ENCODE measurements around the gene KIAA1328. TPM values are rescaled to one million over a fixed set of nuclear protein-coding genes. Genes with fewer than 3 reads are reported as not detected.

Gene KIAA1328
- total RNA-seq, 1 experiment from 2014 or later, result 6.2 TPM

DNA sequence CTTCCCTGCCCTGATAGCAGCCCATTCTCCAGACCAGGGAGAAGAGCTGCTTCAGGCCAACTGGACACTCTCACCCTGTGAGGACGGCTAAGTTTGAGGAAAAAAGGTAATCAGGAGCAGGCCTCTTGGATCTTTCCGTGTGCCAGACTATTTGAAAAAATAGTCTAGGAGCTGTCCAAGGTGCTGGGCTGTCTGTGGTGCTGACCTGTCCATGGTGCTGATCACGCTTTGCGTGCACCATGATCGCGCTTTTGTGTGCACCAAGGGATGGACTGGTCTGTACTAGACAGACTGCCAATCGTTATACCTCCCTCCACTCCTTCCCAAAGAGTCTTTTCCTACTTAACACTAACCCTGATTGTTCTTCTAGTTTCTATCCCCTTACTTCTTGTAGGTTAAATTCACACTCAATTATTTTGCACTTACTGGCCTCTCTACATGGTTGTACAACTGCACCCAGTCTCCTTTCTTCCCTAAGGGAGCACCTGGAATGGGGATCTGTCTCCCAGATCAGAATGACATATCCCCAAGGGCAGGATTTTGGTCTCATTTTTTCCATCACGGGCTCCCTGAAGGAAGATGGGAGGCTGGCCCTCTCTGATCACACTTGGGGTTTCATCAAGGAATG lies 441.2 kb downstream of the KIAA1328 start:
- DNase-seq (ENCODE audit: low read depth, low spot score) (no peak), ATAC-seq (no peak)
- H3K27me3 ChIP-seq (ENCODE audit: control insufficient read depth, insufficient read depth, low read length), result no peaks in the 10 kb centered on the region
- no peaks in the 10 kb centered on the region for H3K4me1 ChIP-seq (ENCODE audit: control insufficient read depth, insufficient read depth, low read length)
- H3K27ac ChIP-seq (ENCODE audit: low read length), result no peak overlapping the region
- in situ Hi-C loops (cut with HindIII; ENCODE audit: low pct_unique_long_range_greater_than_20kb, low sequenced_read_pairs) (no loop called here), intact Hi-C loops (cut with micrococcal nuclease; ENCODE audit: unreplicated experiment) (no loop called here)
- no peaks in the 10 kb centered on the region for H3K36me3 ChIP-seq (ENCODE audit: control insufficient read depth, insufficient read depth, low read length)
- TF ChIP-seq, protein P1, sequence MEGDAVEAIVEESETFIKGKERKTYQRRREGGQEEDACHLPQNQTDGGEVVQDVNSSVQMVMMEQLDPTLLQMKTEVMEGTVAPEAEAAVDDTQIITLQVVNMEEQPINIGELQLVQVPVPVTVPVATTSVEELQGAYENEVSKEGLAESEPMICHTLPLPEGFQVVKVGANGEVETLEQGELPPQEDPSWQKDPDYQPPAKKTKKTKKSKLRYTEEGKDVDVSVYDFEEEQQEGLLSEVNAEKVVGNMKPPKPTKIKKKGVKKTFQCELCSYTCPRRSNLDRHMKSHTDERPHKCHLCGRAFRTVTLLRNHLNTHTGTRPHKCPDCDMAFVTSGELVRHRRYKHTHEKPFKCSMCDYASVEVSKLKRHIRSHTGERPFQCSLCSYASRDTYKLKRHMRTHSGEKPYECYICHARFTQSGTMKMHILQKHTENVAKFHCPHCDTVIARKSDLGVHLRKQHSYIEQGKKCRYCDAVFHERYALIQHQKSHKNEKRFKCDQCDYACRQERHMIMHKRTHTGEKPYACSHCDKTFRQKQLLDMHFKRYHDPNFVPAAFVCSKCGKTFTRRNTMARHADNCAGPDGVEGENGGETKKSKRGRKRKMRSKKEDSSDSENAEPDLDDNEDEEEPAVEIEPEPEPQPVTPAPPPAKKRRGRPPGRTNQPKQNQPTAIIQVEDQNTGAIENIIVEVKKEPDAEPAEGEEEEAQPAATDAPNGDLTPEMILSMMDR (IDR thresholded peaks at IDR 0.05), result no peak
- TF ChIP-seq POLR2AphosphoS5 (IDR thresholded peaks at IDR 0.05; ENCODE audit: low read depth, low read length) (no peak), TCF7L2 (IDR thresholded peaks at IDR 0.05; ENCODE audit: low read depth, low read length) (no peak), SIN3A (IDR thresholded peaks at IDR 0.05; ENCODE audit: borderline replicate concordance, insufficient read depth, low read depth, low read length) (no peak)
- TF ChIP-seq, protein P2, sequence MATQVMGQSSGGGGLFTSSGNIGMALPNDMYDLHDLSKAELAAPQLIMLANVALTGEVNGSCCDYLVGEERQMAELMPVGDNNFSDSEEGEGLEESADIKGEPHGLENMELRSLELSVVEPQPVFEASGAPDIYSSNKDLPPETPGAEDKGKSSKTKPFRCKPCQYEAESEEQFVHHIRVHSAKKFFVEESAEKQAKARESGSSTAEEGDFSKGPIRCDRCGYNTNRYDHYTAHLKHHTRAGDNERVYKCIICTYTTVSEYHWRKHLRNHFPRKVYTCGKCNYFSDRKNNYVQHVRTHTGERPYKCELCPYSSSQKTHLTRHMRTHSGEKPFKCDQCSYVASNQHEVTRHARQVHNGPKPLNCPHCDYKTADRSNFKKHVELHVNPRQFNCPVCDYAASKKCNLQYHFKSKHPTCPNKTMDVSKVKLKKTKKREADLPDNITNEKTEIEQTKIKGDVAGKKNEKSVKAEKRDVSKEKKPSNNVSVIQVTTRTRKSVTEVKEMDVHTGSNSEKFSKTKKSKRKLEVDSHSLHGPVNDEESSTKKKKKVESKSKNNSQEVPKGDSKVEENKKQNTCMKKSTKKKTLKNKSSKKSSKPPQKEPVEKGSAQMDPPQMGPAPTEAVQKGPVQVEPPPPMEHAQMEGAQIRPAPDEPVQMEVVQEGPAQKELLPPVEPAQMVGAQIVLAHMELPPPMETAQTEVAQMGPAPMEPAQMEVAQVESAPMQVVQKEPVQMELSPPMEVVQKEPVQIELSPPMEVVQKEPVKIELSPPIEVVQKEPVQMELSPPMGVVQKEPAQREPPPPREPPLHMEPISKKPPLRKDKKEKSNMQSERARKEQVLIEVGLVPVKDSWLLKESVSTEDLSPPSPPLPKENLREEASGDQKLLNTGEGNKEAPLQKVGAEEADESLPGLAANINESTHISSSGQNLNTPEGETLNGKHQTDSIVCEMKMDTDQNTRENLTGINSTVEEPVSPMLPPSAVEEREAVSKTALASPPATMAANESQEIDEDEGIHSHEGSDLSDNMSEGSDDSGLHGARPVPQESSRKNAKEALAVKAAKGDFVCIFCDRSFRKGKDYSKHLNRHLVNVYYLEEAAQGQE (IDR thresholded peaks at IDR 0.05; ENCODE audit: insufficient read depth in 1 of 2, low read depth in 2 of 2, low read length in 1 of 2), result peak; percentile 99 to 100
- no TSS peak for BruUV-seq (replicated peaks)
- no peaks in the 10 kb centered on the region for H3K9me3 ChIP-seq (ENCODE audit: control insufficient read depth, insufficient read depth, low read depth, low read length)
- CTCF ChIA-PET, result no interaction called here
- no peak overlapping the region for H3K4me3 ChIP-seq (ENCODE audit: low read depth in 2 of 2, low read length in 2 of 2)
- POLR2A ChIA-PET, result no interaction called here

DNA sequence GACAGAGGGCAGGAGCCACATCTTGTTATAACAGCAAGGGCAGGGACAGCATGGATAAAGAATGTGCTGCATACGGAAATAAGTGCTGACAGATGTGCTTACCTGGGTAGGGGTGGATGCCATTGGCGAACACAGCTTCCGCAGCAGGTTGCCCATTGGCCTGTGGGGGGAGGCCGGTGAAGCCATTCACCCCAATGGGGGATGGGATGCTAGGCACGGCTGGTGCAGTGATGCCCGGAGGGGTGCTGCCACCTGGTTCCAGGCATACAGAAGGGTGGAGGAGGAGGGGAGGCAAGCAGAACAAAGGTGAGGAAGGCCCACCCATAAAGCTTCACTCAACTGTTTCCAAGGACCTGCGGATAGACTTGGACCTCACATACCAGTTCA lies 441.7 kb downstream of the KIAA1328 start:
- no peaks in the 10 kb centered on the region for H3K36me3 ChIP-seq (ENCODE audit: control insufficient read depth, insufficient read depth, low read length)
- no peak overlapping the region for H3K4me3 ChIP-seq (ENCODE audit: low read depth in 2 of 2, low read length in 2 of 2)
- H3K9me3 ChIP-seq (ENCODE audit: control insufficient read depth, insufficient read depth, low read depth, low read length), result no peaks in the 10 kb centered on the region
- no peaks in the 10 kb centered on the region for H3K4me1 ChIP-seq (ENCODE audit: control insufficient read depth, insufficient read depth, low read length)
- BruUV-seq (replicated peaks), result no TSS peak
- no peak for DNase-seq (ENCODE audit: low read depth, low spot score)
- intact Hi-C loops (cut with micrococcal nuclease; ENCODE audit: unreplicated experiment) (no loop called here), in situ Hi-C loops (cut with HindIII; ENCODE audit: low pct_unique_long_range_greater_than_20kb, low sequenced_read_pairs) (no loop called here)
- ChIA-PET CTCF (no interaction called here), POLR2A (no interaction called here)
- TF ChIP-seq, protein P2 (IDR thresholded peaks at IDR 0.05; ENCODE audit: insufficient read depth in 1 of 2, low read depth in 2 of 2, low read length in 1 of 2), result 0 out of 4 replicates have a peak, but pooled peaks of 1 of the 2 experiments have one; percentile 55
- no peak for TF ChIP-seq SIN3A (IDR thresholded peaks at IDR 0.05; ENCODE audit: borderline replicate concordance, insufficient read depth, low read depth, low read length)
- TF ChIP-seq, protein P1 (IDR thresholded peaks at IDR 0.05), result no peak
- no peak for ATAC-seq
- H3K27ac ChIP-seq (ENCODE audit: low read length), result no peak overlapping the region
- H3K27me3 ChIP-seq (ENCODE audit: control insufficient read depth, insufficient read depth, low read length), result no peaks in the 10 kb centered on the region
